GM19468 (cell line): ENCODE measurements around the gene INCA1.

ENCODE experiments used
- ATAC-seq: cut with Tn5 transposase; IDR thresholded peaks from one replicate; pipeline ENCODE4 v1.9.1; 2021; ENCODE audit warnings: mild to moderate bottlenecking, moderate library complexity, moderate number of reproducible peaks; ENCODE audit not compliant: unreplicated experiment; ENCODE audit errors: extremely low read depth

INCA1 gene

DNA sequence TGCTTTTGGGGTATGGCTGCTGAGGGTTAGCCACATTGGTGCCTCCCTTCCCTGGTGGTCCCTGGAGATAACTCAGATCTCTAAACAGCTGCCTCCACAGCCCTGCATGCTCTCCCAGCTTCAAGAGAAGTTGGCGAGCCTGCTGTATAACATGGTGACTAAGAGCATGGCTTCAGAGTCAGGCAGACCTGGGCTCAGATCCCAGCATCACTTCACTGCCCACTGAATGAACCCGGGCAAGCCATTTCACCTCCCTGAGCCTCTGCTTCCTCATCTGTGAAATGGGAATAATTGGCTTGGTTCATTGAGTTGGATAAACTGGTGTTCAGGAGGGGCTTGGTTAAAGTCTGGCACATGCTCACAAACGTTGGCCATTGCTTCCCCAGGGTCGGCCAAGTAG, 17.0 kb upstream of the INCA1 start:
- no peak for ATAC-seq

DNA sequence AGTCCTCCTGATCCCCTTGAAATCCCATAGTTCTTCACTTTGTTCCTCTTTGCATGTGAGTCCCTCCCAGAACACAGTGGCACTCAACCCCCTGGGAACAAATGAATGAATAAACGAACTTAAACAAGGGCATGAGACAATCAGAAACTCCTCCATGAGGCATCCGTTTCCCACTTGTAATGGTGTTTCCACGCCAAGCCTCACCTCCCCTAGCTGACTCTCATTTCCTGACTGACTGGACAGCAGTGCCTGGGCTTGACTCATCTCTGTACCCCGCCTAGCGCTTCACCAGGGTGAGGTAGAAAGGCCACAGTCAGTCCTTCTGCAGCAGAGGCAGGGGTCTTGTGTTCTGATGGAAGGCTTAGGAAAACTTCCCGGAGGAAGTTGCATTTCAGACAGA, 14.6 kb upstream of the INCA1 start:
- no peak for ATAC-seq

GRCh38 chr17:5003214-5003867, 6.0 kb upstream of the INCA1 start:
- ATAC-seq = no peak

GRCh38 chr17:5002121-5002788, 4.9 kb upstream of the INCA1 start:
- no peak for ATAC-seq

DNA sequence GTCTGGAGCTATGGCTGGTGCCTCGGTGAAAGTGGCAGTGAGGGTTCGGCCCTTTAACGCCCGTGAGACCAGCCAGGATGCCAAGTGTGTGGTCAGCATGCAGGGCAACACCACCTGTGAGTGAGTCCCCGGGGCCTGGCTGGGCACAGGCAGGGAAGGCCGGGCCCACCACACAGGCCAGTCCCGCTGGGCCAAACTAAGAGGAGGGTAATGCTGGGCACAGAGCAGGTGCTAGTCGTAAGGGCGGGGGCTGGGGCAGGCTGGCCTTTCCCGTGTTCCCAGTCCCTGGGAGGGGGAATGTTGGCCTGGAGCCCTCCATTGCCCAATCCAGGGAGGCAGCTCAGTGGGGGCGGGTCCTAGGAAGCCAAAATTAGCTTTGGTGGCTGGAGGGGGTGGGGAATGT, 2.9 kb upstream of the INCA1 start:
- no peak for ATAC-seq

DNA sequence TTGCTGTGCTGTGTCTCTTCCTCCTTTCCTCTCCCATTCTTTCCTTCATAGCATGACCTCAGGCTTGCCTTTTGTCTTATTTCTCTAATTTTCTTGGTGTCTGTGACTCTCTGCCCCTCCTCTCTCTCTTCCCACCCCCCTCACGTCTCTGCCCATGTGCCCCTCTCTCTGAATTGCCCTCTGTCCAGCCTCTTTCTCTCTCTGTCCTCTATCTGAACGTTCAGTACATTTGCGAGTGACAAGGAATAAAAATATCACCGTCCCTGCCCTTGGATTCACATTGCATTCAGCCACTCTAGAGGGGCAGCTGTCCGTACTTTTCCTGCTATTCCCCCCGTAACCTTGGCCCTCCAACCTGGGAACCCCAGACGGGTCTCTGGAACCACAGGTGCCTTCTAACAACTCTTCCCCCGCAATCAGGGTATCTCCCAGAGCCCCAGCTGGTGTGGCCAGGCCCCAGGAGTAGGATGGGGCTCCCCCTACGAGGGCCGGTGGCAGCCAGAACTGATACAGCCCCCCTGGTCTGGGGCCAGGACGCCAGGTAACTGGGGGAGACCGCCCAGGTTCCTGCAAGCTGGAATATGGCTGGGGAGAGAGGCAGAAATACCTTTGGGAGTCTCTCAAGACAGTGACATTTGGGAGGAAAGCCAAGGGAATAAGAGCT, 2.2 kb upstream of the INCA1 start:
- no peak for ATAC-seq

GRCh38 chr17:4998732-4999429, 1.6 kb upstream of the INCA1 start:
- ATAC-seq = no peak

DNA sequence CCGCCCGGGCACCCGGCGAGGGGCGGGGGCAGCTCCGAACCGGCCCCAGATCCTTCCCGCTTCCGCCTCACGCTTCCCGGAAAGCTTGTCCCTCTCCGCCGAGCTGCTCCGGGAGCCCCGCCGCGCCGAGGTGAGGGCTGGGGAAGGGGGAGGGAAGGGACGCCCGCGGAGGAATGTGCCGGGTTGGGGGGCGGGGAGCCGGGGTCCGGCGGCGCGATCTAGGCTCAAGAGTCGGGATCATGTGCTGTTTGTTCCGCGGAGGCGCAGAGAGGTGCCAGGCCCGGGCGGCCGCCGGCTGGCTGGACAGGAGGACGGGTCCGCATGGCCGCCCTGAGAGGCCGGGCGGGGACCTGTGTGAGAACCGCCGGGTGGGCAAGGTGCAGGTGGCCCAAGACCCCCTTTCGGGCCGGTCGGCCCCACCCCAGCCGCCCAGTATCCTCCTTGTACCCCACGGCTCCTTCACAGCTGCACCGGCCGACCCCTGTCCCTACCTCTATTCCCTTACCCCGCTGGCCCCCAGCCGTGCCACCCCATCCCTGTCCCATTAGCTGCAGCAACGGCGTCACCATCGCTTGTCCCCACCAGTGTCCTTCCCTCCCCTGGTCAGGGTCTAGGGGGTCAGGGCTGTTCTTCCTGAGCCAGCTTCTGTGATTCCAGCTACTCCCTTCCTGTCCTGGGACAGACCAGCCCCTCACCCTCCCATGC, 857 bp upstream of the INCA1 start:
- no peak for ATAC-seq

GRCh38 chr17:4994081-4994595, 3.2 kb downstream of the INCA1 start:
- no peak for ATAC-seq

DNA sequence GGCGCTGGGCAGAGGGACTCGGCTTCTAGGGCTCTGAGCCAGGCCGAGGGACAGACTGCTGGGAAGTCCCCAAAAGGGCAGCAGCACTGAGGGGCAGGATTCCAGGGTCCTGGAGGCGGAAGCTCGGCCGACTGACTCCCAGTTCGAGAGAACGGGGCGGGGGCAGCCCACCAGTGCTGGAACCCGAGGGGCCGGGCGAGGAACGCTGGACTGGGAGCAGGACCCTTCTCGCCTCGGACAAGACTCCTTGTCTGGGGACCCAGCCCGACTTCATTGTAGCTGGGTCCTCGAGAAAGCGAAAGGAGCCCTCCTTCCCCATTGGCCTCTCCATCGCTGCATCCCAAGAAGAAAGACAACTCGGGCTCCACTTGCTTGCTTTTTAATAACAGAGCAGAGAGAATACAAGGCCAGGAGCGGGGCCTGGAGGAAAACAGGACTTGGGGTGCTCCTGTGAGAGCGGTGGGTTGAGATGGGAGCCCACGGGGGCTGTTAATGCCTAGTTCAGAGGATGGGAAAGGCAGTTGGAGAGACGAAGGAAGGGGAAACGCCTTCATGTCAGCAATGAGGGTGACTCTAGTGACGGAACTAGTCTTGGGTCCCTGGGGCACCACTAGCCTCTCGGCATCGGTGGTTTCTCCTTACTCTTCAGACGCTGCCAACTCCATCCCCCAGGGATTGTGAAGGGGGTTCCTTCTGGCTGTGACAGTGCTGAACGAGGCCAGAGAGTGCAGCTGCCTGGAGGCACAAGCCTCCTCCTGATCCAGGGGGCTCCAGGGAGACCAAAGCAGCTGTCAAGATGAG, 9.4 kb downstream of the INCA1 start:
- ATAC-seq = no peak

- ATAC-seq = no peak
Observed at GRCh38 chr17:4986951-4987766, 10.2 kb downstream of the INCA1 start, which contains the start of gene CAMTA2. Gene CAMTA2, minus strand, starts transcription at chr17:4987675. Its CDS starts 1,453 bp downstream, at chr17:4986222.

DNA sequence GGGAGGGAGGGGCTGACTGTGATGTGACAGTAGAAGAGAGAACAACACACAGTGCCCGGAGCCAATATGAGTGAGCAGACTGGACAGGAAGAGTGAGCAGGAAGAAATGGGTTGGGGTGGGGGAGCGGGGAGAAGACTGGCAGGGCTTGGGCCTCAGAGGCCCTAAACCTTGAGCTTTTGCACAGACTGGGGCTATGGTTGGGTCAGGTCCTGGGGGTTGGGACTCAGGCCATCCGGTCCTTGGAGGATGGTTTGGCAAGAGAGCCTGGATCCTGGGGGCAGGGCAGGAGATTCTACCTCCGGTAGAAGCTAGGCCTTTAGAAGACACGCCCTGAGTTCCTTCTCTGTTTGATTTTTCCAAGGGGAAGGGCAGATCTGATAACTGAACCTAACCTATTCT, 10.9 kb downstream of the INCA1 start:
- no peak for ATAC-seq

- no peak for ATAC-seq
Observed at GRCh38 chr17:4982305-4982704, 15.0 kb downstream of the INCA1 start.

- no peak for ATAC-seq
Observed at GRCh38 chr17:4980644-4981216, 16.6 kb downstream of the INCA1 start.

GRCh38 chr17:4978726-4979125, 18.6 kb downstream of the INCA1 start:
- ATAC-seq = no peak

DNA sequence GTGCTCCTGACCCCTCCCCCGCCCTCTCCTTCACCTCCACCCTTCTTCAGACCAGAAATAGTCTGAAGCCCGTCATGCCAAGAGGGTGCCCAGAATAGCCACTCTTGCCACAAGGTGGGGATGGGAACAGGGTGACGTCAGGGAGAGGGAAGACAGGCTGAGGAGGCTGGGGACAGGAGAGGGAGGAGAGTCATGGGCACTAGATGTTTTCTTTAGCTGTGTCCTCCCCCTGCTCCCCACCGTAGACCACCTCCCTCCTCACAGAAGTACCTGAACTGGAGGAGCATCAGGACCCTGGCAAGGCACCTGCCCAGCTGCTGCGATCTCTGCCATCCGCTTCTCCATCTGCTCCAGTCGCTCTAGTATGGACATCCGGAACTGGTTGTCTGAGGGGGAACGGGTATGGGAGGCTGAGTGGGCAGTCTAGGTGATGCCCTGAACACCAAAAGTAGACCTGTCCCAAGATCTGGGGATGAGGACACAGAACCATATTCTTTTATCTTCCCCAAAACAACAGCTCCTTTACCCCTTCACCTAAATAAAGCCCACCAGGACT, 23.1 kb downstream of the INCA1 start:
- no peak for ATAC-seq

- no peak for ATAC-seq
Observed at GRCh38 chr17:4973256-4974114, 23.8 kb downstream of the INCA1 start.
